HepG2 (cell line): ENCODE measurements around the gene CTSZ. TPM values are rescaled to one million over a fixed set of nuclear protein-coding genes. Genes with fewer than 3 reads are reported as not detected.
A peak's percentile ranks its signal among the peaks of the same experiment; 100 is the strongest.

ENCODE experiments used
- AGO2 ChIP-seq: fragments of 200-400 bp; formaldehyde crosslinking; optimal IDR thresholded peaks from 2 replicates; pipeline ENCODE3; 2017; ENCODE audit warnings: mild to moderate bottlenecking, low read depth, low read length, moderate library complexity
- ATF1 ChIP-seq: IDR thresholded peaks from 2 replicates; pipeline ENCODE4 v1.6.1; 2016; ENCODE audit warnings: mild to moderate bottlenecking, control low read depth
- ATF7 ChIP-seq, 2 experiments: fragments of 450-650 bp in 1 of 2; sonication (generic) in 1 of 2; formaldehyde crosslinking in 1 of 2; IDR thresholded peaks; 2 replicates each; pipeline versions ENCODE4 v1.4.0 to v1.6.1; 2016 to 2020; ENCODE audit warnings: antibody characterized with exemption in 1 of 2, mild to moderate bottlenecking in 1 of 2, missing genetic modification reagents in 1 of 2
- ATRX ChIP-seq: sonication (generic); formaldehyde crosslinking; IDR thresholded peaks from 2 replicates; pipeline ENCODE4 v1.4.0; 2020; ENCODE audit warnings: missing genetic modification reagents, borderline replicate concordance
- CHD2 ChIP-seq: IDR thresholded peaks from 2 replicates; pipeline ENCODE4 v1.6.1; 2011; ENCODE audit warnings: low read depth, low read length, improper control_type of control experiment
- DNMT1 ChIP-seq: sonication (generic); formaldehyde crosslinking; IDR thresholded peaks from 2 replicates; pipeline ENCODE4 v1.5.1; 2020; ENCODE audit warnings: mild to moderate bottlenecking, missing genetic modification reagents
- HDAC1 ChIP-seq: sonication (generic); formaldehyde crosslinking; IDR thresholded peaks from 2 replicates; pipeline ENCODE4 v1.5.1; 2020; ENCODE audit warnings: mild to moderate bottlenecking, missing genetic modification reagents
- IRF9 ChIP-seq: sonication (generic); formaldehyde crosslinking; IDR thresholded peaks from 2 replicates; pipeline ENCODE4 v1.8.0; 2022; ENCODE audit warnings: missing genetic modification reagents, mild to moderate bottlenecking, borderline replicate concordance
- JUND ChIP-seq: sonication (generic); formaldehyde crosslinking; IDR thresholded peaks from 2 replicates; pipeline ENCODE4 v1.8.0; 2022; ENCODE audit warnings: mild to moderate bottlenecking, missing genetic modification reagents
- KLF6 ChIP-seq: IDR thresholded peaks from 2 replicates; pipeline ENCODE4 v1.8.0; 2016; ENCODE audit warnings: missing biosample characterization, missing genetic modification reagents
- MXI1 ChIP-seq: IDR thresholded peaks from 3 replicates; pipeline ENCODE4 v1.6.1; 2012; ENCODE audit warnings: low read depth, low read length, inconsistent platforms, borderline replicate concordance
- NBN ChIP-seq: fragments of 450-650 bp; conservative IDR thresholded peaks from 2 replicates; pipeline ENCODE4 v1.6.1; 2017
- NCOR1 ChIP-seq: fragments of 200-600 bp; sonication (generic); IDR thresholded peaks from 2 replicates; pipeline ENCODE4 v1.7.0; 2017; ENCODE audit warnings: antibody characterized with exemption, low read length, borderline replicate concordance
- NR0B2 ChIP-seq: sonication (generic); formaldehyde crosslinking; IDR thresholded peaks from 2 replicates; pipeline ENCODE4 v1.4.0; 2020; ENCODE audit warnings: mild to moderate bottlenecking, missing genetic modification reagents
- SIX4 ChIP-seq: sonication (generic); formaldehyde crosslinking; IDR thresholded peaks from 2 replicates; pipeline ENCODE4 v1.4.0; 2020; ENCODE audit warnings: missing genetic modification reagents
- SSRP1 ChIP-seq: IDR thresholded peaks from 2 replicates; pipeline ENCODE4 v1.6.1; 2016; ENCODE audit warnings: control low read depth
- TCF7 ChIP-seq: sonication (generic); IDR thresholded peaks from 2 replicates; pipeline ENCODE4 v1.6.1; 2016; ENCODE audit warnings: antibody characterized with exemption, low read depth
- ZBTB4 ChIP-seq: sonication (generic); formaldehyde crosslinking; IDR thresholded peaks from 2 replicates; pipeline ENCODE4 v1.4.0; 2020; ENCODE audit warnings: missing genetic modification reagents, mild to moderate bottlenecking, borderline replicate concordance
- ZFP36L2 ChIP-seq: sonication (generic); formaldehyde crosslinking; IDR thresholded peaks from 2 replicates; pipeline ENCODE4 v1.4.0; 2020; ENCODE audit warnings: missing genetic modification reagents
- ZNF567 ChIP-seq: sonication (generic); formaldehyde crosslinking; IDR thresholded peaks from 2 replicates; pipeline ENCODE4 v1.8.1; 2023; ENCODE audit warnings: mild to moderate bottlenecking, missing genetic modification reagents, borderline replicate concordance
- ZNF589 ChIP-seq: sonication (generic); formaldehyde crosslinking; conservative IDR thresholded peaks from 2 replicates; pipeline ENCODE4 v1.8.0; 2022; ENCODE audit warnings: mild to moderate bottlenecking, moderate library complexity, missing genetic modification reagents
- ZNF644 ChIP-seq: IDR thresholded peaks from 2 replicates; pipeline ENCODE4 v1.6.1; 2016; ENCODE audit warnings: low read depth
- ZNF777 ChIP-seq: sonication (generic); formaldehyde crosslinking; IDR thresholded peaks from 2 replicates; pipeline ENCODE4 v1.4.0; 2020; ENCODE audit warnings: missing genetic modification reagents
- polyA plus RNA-seq, 8 experiments: library from polyadenylated mRNA; depleted of rRNA in 3 of 8; stranded (reverse) in 7 of 8; unstranded in 1 of 8; fragments of >200 nt; fragmentation: Illumina TruSeq in 4 of 8; extraction: Trizol in 4 of 8; gene quantifications; 2 replicates each; pipeline versions ENCODE4 v1.2.1 to v1.2.3, GENCODE V29; 2011 to 2016; ENCODE audit warnings: low read depth in 4 of 8, missing spikeins in 1 of 8, mixed read lengths in 1 of 8; ENCODE audit not compliant: insufficient read depth in 1 of 8
- total RNA-seq, 5 experiments: library from RNA; depleted of rRNA; stranded (reverse); fragments of >200 nt; fragmentation: Illumina TruSeq; extraction: Trizol; gene quantifications; 2 replicates each; pipeline ENCODE4 v1.2.3, GENCODE V29; 2016; ENCODE audit warnings: low read depth in 1 of 5
- TF ChIP-seq, protein P1 (sequence below): sonication (generic); formaldehyde crosslinking; IDR thresholded peaks from 2 replicates; pipeline ENCODE4 v1.8.1; 2023; ENCODE audit warnings: mild to moderate bottlenecking, inconsistent platforms, moderate library complexity, missing genetic modification reagents, borderline replicate concordance

The CTSZ gene
- total and polyA plus RNA-seq, 2 of the 13 experiments (the other 11 are each of a cell fraction or from before 2014, with no cell fraction given): 0.33 TPM; not detected in 1

- TF ChIP-seq NCOR1: no peak
- TF ChIP-seq KLF6 (CRISPR knock-in tag): peak; percentile 95
- TF ChIP-seq HDAC1 (CRISPR knock-in tag): peak; percentile 98
- peak; percentile 86 for TF ChIP-seq ZBTB4 (CRISPR knock-in tag)
- peak; percentile 67; the same call in 1 of the 2 replicates for TF ChIP-seq SIX4 (CRISPR knock-in tag)
- TF ChIP-seq ZNF777: peak; percentile 83
- TF ChIP-seq ATF1 (CRISPR knock-in tag): no peak
- TF ChIP-seq ZNF644: no peak
- peak; percentile 63; the same call in 1 of the 2 replicates for TF ChIP-seq ZFP36L2
- TF ChIP-seq MXI1: peak; percentile 89; the same call in 2 of the 3 replicates
- no peak; the same call in 1 of the 2 replicates for TF ChIP-seq CHD2
- no peak for TF ChIP-seq NBN
- TF ChIP-seq ZNF567: peak; percentile 95; the same call in 1 of the 2 replicates
- peak; percentile 52 for TF ChIP-seq JUND (CRISPR knock-in tag)
- TF ChIP-seq AGO2: peak; percentile 98
- TF ChIP-seq ZNF589 (CRISPR knock-in tag): peak; percentile 93
- TF ChIP-seq TCF7: no peak
- TF ChIP-seq, protein P1, sequence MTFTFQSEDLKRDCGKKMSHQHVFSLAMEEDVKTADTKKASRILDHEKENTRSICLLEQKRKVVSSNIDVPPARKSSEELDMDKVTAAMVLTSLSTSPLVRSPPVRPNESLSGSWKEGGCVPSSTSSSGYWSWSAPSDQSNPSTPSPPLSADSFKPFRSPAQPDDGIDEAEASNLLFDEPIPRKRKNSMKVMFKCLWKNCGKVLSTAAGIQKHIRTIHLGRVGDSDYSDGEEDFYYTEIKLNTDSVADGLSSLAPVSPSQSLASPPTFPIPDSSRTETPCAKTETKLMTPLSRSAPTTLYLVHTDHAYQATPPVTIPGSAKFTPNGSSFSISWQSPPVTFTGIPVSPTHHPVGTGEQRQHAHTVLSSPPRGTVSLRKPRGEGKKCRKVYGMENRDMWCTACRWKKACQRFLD (CRISPR knock-in tag): peak; percentile 75; the same call in 1 of the 2 replicates
- TF ChIP-seq IRF9: peak; percentile 96
- peak; percentile 96 for TF ChIP-seq DNMT1 (CRISPR knock-in tag)
- peak; percentile 97 for TF ChIP-seq NR0B2 (CRISPR knock-in tag)
- TF ChIP-seq ATF7 (IDR thresholded peaks at IDR 0.05): no peak
- TF ChIP-seq ATF7 (CRISPR knock-in tag; IDR thresholded peaks at IDR 0.05): no peak
- TF ChIP-seq ATRX: no peak
- TF ChIP-seq SSRP1 (CRISPR knock-in tag): peak; percentile 85; the same call in 1 of the 2 replicates
These were observed 25.1 kb upstream of the CTSZ start, which contains the start of gene ATP5F1E (continued) for GRCh38 chr20:59032023-59032712.
